ENCODE measurements around the gene PNPLA3.

The PNPLA3 gene

GRCh38 chr22:43923631-43924464 lies at the start of gene PNPLA3:
TSS of gene PNPLA3 (plus strand) at chr22:43923805. CDS start at chr22:43923912, 107 bp downstream.
- in situ Hi-C loops (cut with HindIII; ENCODE audit: low sequenced_read_pairs) = no loop called here

- in situ Hi-C loops (cut with HindIII; ENCODE audit: low sequenced_read_pairs) = no loop called here
Observed at GRCh38 chr22:43876866-43877509, 46.6 kb upstream of the PNPLA3 start.

GRCh38 chr22:43878079-43878795 lies 45.4 kb upstream of the PNPLA3 start:
- in situ Hi-C loops (cut with HindIII; ENCODE audit: low sequenced_read_pairs) = no loop called here

GRCh38 chr22:43878831-43879550 lies 44.6 kb upstream of the PNPLA3 start:
- in situ Hi-C loops (cut with HindIII; ENCODE audit: low sequenced_read_pairs) = no loop called here

- in situ Hi-C loops (cut with HindIII; ENCODE audit: low sequenced_read_pairs) = no loop called here
Observed at GRCh38 chr22:43879901-43880540, 43.6 kb upstream of the PNPLA3 start.

GRCh38 chr22:43880541-43880991 lies 43.0 kb upstream of the PNPLA3 start:
- in situ Hi-C loops (cut with HindIII; ENCODE audit: low sequenced_read_pairs) = no loop called here

GRCh38 chr22:43881091-43882061 lies 42.2 kb upstream of the PNPLA3 start:
- in situ Hi-C loops (cut with HindIII; ENCODE audit: low sequenced_read_pairs) = no loop called here

- in situ Hi-C loops (cut with HindIII; ENCODE audit: low sequenced_read_pairs) = no loop called here
Observed at GRCh38 chr22:43882122-43882767, 41.4 kb upstream of the PNPLA3 start.

- in situ Hi-C loops (cut with HindIII; ENCODE audit: low sequenced_read_pairs) = no loop called here
Observed at GRCh38 chr22:43883012-43883661, 40.5 kb upstream of the PNPLA3 start.

GRCh38 chr22:43883719-43884415 lies 39.7 kb upstream of the PNPLA3 start:
- in situ Hi-C loops (cut with HindIII; ENCODE audit: low sequenced_read_pairs) = no loop called here

GRCh38 chr22:43884600-43885318 lies 38.8 kb upstream of the PNPLA3 start:
- in situ Hi-C loops (cut with HindIII; ENCODE audit: low sequenced_read_pairs) = no loop called here

GRCh38 chr22:43885319-43885671 lies 38.3 kb upstream of the PNPLA3 start:
- in situ Hi-C loops (cut with HindIII; ENCODE audit: low sequenced_read_pairs) = no loop called here

- in situ Hi-C loops (cut with HindIII; ENCODE audit: low sequenced_read_pairs) = no loop called here
Observed at GRCh38 chr22:43885786-43886185, 37.8 kb upstream of the PNPLA3 start.

- in situ Hi-C loops (cut with HindIII; ENCODE audit: low sequenced_read_pairs) = no loop called here
Observed at GRCh38 chr22:43886231-43886630, 37.4 kb upstream of the PNPLA3 start.

- in situ Hi-C loops (cut with HindIII; ENCODE audit: low sequenced_read_pairs) = no loop called here
Observed at GRCh38 chr22:43887391-43887790, 36.2 kb upstream of the PNPLA3 start.

- in situ Hi-C loops (cut with HindIII; ENCODE audit: low sequenced_read_pairs) = no loop called here
Observed at GRCh38 chr22:43888740-43889139, 34.9 kb upstream of the PNPLA3 start.

GRCh38 chr22:43889201-43889859 lies 34.3 kb upstream of the PNPLA3 start:
- in situ Hi-C loops (cut with HindIII; ENCODE audit: low sequenced_read_pairs) = no loop called here
